ENCODE results near the gene FRMPD2.
"Not testable (repeated sequence)": the region's sequence is repeated elsewhere in the genome, so short reads cannot be mapped to it uniquely, and the experiment has no call there.

The FRMPD2 gene

GRCh38 chr10:48290286-48290685, 15.8 kb upstream of the FRMPD2 start:
- DNase-seq (ENCODE audit: low read depth in 2 of 3, low spot score in 1 of 3), result no peak

GRCh38 chr10:48289501-48290238, 15.2 kb upstream of the FRMPD2 start:
- peak in 2 of 3 donors; percentile 32 for DNase-seq (ENCODE audit: low read depth in 2 of 3, low spot score in 1 of 3)

GRCh38 chr10:48288661-48289060, 14.2 kb upstream of the FRMPD2 start:
- DNase-seq (ENCODE audit: low read depth in 2 of 3, low spot score in 1 of 3), result no peak

GRCh38 chr10:48287417-48288391, 13.2 kb upstream of the FRMPD2 start:
- no peak for DNase-seq (ENCODE audit: low read depth in 2 of 3, low spot score in 1 of 3)

- no peak for DNase-seq (ENCODE audit: low read depth in 2 of 3, low spot score in 1 of 3)
These were observed 11.9 kb upstream of the FRMPD2 start for GRCh38 chr10:48286356-48286755.

- DNase-seq (ENCODE audit: low read depth in 2 of 3, low spot score in 1 of 3), result no peak
These were observed 11.2 kb upstream of the FRMPD2 start for GRCh38 chr10:48285710-48286109.

- no peak for DNase-seq (ENCODE audit: low read depth in 2 of 3, low spot score in 1 of 3)
These were observed 10.3 kb upstream of the FRMPD2 start for GRCh38 chr10:48284811-48285210.

- DNase-seq (ENCODE audit: low read depth in 2 of 3, low spot score in 1 of 3), result no peak
These were observed 9.6 kb upstream of the FRMPD2 start for GRCh38 chr10:48284002-48284546.

GRCh38 chr10:48282829-48283228, 8.3 kb upstream of the FRMPD2 start:
- no peak for DNase-seq (ENCODE audit: low read depth in 2 of 3, low spot score in 1 of 3)

GRCh38 chr10:48281697-48282096, 7.2 kb upstream of the FRMPD2 start:
- DNase-seq (ENCODE audit: low read depth in 2 of 3, low spot score in 1 of 3), result not testable (repeated sequence)

GRCh38 chr10:48279081-48279751, 4.7 kb upstream of the FRMPD2 start:
- DNase-seq (ENCODE audit: low read depth in 2 of 3, low spot score in 1 of 3), result no peak

- no peak for DNase-seq (ENCODE audit: low read depth in 2 of 3, low spot score in 1 of 3)
These were observed 2.6 kb upstream of the FRMPD2 start for GRCh38 chr10:48277093-48277492.

GRCh38 chr10:48273741-48274140, 755 bp downstream of the FRMPD2 start:
- DNase-seq (ENCODE audit: low read depth in 2 of 3, low spot score in 1 of 3), result no peak

- no peak for DNase-seq (ENCODE audit: low read depth in 2 of 3, low spot score in 1 of 3)
These were observed 1.8 kb downstream of the FRMPD2 start for GRCh38 chr10:48272682-48273081.

- DNase-seq (ENCODE audit: low read depth in 2 of 3, low spot score in 1 of 3), result no peak
These were observed 3.3 kb downstream of the FRMPD2 start for GRCh38 chr10:48271047-48271730.

GRCh38 chr10:48266528-48266927, 8.0 kb downstream of the FRMPD2 start:
- peak in 1 of 3 donors; percentile 5 for DNase-seq (ENCODE audit: low read depth in 2 of 3, low spot score in 1 of 3)

GRCh38 chr10:48258105-48258504, 16.4 kb downstream of the FRMPD2 start:
- no peak for DNase-seq (ENCODE audit: low read depth in 2 of 3, low spot score in 1 of 3)

GRCh38 chr10:48257407-48257961, 17.0 kb downstream of the FRMPD2 start:
- no peak for DNase-seq (ENCODE audit: low read depth in 2 of 3, low spot score in 1 of 3)

GRCh38 chr10:48255722-48256121, 18.8 kb downstream of the FRMPD2 start:
- DNase-seq (ENCODE audit: low read depth in 2 of 3, low spot score in 1 of 3), result no peak

- DNase-seq (ENCODE audit: low read depth in 2 of 3, low spot score in 1 of 3), result no peak
These were observed 19.6 kb downstream of the FRMPD2 start for GRCh38 chr10:48254750-48255512.
